Stimulated activated CD8-positive, alpha-beta memory T cell treated with anti-CD3 and anti-CD28 coated beads, Interleukin-15, amount 100 ng/mL, for 1 hour (primary cell): ENCODE measurements around the gene GLDC.
A peak's percentile ranks its signal among the peaks of the same experiment; 100 is the strongest.
"Not testable (repeated sequence)": the region's sequence is repeated elsewhere in the genome, so short reads cannot be mapped to it uniquely, and the experiment has no call there.

Experiments used
- DNase-seq: peaks from one replicate; pipeline ENCODE4 v3.0.0-alpha.2; 2020; ENCODE audit warnings: low read depth

Gene GLDC

DNA sequence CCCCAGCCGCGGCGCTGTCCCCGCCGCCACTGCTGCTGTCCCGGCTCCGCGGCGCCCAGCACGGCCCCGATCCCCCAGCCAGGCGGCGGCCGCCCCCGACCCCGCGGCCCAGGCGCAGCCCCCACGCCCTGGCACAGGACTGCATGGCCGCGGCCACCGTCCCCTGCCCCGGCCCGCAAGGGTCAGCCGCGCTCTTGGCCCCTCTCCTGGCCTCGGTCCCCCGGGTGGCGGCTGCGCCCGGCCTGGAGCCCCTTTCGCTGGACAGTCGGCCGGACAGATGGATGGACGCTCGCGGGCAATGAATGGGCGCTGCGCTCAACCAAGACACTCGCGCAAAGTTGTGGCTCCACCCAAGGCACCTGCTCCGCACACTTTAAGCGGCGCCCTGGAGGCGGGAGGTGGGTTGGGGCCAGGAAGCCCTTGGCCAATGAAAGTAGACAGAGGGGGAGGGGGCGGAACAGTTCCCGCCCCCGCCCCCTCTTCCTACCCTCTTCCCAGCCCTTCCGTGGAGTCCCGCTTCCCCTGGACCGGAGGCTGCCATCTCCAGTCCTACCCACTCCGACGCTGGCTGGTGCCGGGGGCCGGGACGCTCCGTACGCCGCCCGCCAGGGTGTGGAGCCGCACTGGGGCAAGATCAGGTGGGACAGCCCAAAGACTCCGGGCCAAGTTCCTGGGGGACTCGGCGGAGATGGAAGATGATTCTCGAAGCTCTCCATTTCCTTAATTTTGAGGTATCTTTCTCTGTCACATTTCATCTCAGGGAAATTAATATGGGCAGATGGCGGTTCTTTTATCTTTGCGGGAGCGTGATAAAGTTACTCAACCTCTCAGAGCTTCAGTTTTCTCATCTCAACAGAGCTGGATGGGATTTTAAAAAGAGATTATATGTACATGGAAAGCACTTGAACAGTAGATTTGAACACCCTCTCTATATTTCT is at the start of gene GLDC:
Gene GLDC (minus strand): TSS at position 375 of the 938 bp plus-strand sequence. CDS start 230 bp downstream, at position 145.
- no peak for DNase-seq

GRCh38 chr9:6692881-6693361 is 47.4 kb upstream of the GLDC start:
- DNase-seq, result no peak

- DNase-seq, result no peak
These were observed 46.9 kb upstream of the GLDC start for GRCh38 chr9:6692433-6692832.

DNA sequence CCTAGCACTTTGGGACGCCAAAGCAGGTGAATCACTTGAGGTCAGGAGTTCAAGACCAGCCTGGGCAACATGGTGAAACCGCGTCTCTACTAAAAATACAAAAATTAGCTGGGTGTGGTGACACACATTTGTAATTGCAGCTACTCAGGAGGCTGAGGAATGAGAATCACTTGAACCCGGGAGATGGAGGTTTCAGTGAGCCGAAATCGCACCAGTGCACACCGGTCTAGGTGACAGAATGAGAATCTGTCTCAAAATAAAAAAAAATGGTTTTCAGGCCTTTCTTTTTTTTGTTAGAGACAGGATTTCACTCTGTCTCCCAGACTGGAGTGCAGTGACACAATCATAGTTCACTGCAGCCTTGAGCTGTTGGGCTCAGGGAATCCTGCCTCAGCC is 45.1 kb upstream of the GLDC start:
- not testable (repeated sequence) for DNase-seq

DNA sequence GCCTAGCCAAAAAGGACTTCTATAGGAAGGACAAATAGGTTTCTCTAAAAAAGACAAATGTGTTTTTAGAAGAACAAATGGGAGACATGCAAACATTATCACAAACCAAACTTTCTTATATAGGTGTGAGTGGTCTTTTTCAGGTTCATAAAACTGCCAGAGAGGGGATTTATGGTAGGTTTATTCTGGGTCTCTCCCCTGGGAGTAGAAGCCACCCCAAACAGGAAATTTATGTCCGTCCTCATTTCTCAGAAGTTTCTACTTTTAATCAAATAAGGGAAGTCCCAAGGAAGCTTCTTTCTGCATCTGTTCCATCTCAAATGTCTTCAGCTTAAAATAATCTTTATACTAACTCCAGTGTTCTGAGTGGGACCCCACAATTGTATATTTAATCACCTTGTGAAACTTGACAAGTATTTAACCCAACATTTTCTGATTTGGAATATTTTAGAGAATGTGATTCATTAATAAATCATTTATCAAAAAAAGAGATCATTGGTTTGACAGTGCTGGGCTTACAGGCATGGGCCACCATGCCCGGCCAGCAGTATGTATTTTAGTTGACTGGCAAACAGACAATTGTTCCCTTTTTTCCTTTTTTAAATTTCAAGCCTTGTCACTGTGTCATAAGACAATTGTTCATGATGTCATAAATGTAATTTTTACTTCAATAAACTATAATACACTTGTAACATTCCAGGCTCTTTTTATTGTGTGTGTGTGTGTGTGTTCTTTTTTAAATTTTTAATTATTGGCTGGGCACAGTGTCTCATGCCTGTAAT is 44.6 kb upstream of the GLDC start:
- DNase-seq, result no peak

GRCh38 chr9:6687180-6687579 is 41.7 kb upstream of the GLDC start:
- DNase-seq, result no peak

GRCh38 chr9:6686396-6686795 is 40.9 kb upstream of the GLDC start:
- DNase-seq, result no peak

- DNase-seq, result no peak
These were observed 36.5 kb upstream of the GLDC start for GRCh38 chr9:6681957-6682501.

GRCh38 chr9:6681147-6681956 is 35.8 kb upstream of the GLDC start:
- peak; percentile 73 for DNase-seq

DNA sequence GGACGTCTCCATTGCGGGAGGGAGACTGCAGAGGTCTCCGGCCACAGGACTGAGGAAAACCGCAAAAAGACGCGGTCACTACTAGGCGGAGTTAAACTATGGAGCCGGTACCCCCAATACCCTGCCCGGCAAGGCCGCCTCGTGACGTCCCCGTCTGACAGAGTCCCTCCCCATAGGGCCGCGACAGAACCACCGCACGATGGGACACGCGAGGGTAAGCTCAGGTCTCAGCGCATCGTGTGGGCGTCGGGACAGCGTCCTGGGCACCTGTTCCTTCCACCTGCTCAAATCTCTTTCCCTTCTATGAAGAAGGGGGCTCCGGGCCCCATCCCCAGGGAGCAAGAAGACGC is 35.2 kb upstream of the GLDC start:
- DNase-seq, result peak; percentile 37

GRCh38 chr9:6677803-6678202 is 32.3 kb upstream of the GLDC start:
- no peak for DNase-seq

GRCh38 chr9:6676254-6676921 is 30.9 kb upstream of the GLDC start:
- DNase-seq, result no peak

DNA sequence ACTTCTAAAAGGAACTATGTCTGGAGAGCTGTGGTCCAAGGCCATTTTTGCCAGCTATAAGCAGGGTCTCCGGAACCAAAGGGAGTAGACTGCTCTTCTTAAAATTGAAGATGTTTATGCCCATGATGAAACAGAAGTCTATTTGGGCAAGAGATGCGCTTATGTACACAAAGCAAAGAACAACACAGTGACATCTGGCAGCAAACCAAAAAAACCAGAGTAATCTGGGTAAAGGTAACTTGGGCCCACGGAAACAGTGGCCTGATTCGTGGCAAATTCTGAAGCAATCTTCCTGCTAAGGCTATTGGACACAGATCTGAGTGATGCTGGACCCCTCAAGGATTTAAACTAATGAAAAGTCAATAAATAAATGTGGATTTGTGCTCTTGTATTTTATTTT is 29.7 kb upstream of the GLDC start:
- DNase-seq, result no peak

DNA sequence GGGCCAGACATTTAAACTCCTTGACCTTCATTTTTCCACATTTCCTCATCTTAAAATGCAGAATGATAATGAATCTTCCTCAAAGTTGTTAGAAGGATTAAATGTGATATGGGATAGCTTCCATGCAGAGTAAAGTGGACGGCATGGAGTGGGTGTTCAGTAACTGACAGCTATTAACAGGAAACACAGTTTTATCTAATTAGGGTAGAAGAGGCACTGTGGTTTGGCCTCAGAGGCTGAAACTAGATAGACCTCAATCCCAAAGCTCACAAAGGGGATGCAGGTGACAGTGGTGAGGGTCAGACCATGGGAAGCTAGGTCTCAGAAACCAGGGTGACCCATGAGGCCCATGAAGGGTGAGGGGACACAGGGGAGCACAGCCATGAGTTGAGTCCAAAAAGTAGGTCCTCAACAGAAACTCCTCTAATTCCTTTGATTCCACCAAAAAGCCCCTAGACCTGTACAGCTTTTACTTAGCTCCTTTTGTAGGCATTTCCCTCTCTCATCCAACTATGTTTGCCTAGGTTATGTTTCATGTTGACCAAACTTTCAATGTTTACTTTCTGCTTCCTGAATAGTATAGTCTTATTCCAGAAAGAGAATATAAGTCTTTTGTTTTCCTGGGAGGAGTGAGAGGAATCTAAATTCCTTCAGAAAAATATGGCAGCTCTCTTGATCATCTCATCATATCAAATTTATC is 27.9 kb upstream of the GLDC start:
- DNase-seq, result no peak

GRCh38 chr9:6672118-6672517 is 26.6 kb upstream of the GLDC start:
- DNase-seq, result no peak

GRCh38 chr9:6671416-6671815 is 25.9 kb upstream of the GLDC start:
- DNase-seq, result no peak

GRCh38 chr9:6669881-6670280 is 24.4 kb upstream of the GLDC start:
- DNase-seq, result no peak

DNA sequence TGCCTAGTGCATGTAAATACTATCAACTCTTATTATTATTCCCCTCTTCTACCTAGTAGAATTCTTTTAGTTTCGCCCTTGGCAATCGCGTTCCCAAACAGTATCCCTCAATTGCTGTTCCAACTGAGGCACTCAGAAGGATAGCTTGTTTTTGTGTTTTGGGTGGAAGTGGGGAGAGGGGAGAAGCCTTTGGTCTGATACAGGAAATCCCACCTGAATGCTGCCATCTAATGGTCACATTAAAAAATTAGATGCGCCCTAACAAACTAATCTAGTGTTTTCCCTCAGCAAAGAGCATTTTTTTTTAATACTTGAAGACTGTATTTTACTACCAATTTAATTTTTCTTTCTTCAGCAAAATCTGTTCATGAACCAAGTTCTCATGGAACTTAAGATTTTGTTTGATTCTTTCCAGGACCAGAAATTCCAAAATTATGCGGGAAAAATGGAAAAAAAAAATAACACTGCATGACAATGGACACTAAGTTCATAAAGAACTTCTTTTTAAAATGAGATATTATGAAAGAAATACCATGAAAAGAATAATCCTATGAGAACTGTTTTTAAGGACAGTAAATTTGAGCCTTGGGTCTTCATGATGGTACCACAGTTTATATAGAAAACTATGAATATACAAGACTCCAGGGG is 22.2 kb upstream of the GLDC start:
- DNase-seq, result no peak

DNA sequence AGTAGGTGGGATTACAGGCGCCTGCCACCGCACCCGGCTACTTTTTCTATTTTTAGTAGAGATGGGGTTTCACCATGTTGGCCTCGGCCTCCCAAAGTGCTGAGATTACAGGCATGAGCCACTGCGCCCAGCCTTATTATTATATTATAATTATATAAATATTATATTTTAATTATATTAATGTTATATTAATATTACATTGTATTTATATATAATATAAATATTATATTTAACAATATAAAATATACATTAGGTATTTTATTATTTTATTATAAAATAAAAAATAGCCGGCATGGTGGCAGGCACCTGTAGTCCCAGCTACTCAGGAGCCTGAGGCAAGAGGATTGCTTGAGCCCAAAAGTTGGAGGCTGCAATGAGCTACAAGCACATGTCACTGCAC is 21.6 kb upstream of the GLDC start:
- no peak for DNase-seq

DNA sequence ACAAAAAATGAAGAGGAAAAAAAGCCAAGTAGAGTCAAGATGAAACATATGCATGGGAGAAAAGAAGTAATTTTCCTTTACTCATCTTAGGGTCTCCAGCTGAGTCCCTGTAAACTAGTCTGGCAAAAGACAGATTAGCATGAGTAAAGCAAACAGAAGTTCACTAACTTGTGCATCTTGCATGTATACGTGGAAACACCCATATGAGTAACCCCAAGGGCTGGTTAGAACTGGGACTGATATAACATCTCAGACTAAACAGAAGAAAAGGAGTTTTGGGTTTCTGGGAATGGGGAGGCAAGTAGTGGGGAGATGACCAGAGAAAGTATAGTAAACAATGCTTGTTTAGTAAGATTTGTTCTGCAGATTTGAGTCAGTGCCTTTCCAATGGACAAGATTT is 20.1 kb upstream of the GLDC start:
- no peak for DNase-seq
